ENCODE data around the gene DCP2.

Gene DCP2

GRCh38 chr5:113061846-113062780, 85.5 kb downstream of the DCP2 start:
- Histone ChIP-seq H3K36me3 (ENCODE audit: control insufficient read depth in 5 of 5, insufficient read depth in 5 of 5, low read length in 5 of 5) (peaks cover 5 to 62% (median 32%) of the 10 kb centered on the region in 5 donors), H3K4me3 (ENCODE audit: low read depth in 1 of 5, low read length in 5 of 5) (no peak overlapping the region), H3K27ac (ENCODE audit: low read depth, low read length) (no peak overlapping the region), H3K27me3 (ENCODE audit: control insufficient read depth in 5 of 5, insufficient read depth in 4 of 5, low read length in 5 of 5) (no peaks in the 10 kb centered on the region), H3K9ac (ENCODE audit: low read length in 5 of 5) (no peak overlapping the region), H3K4me1 (ENCODE audit: control insufficient read depth in 5 of 5, insufficient read depth in 5 of 5, low read length in 5 of 5) (peaks cover 5 to 24% (median 12%) of the 10 kb centered on the region in 5 donors), H3K9me3 (ENCODE audit: control insufficient read depth in 5 of 5, low read length in 5 of 5) (no peaks in the 10 kb centered on the region)

GRCh38 chr5:113062869-113063508, 86.4 kb downstream of the DCP2 start:
- no peak overlapping the region for H3K4me3 ChIP-seq (ENCODE audit: low read depth in 1 of 5, low read length in 5 of 5)

GRCh38 chr5:113063927-113064326, 87.3 kb downstream of the DCP2 start:
- H3K4me3 ChIP-seq (ENCODE audit: low read depth in 1 of 5, low read length in 5 of 5): no peak overlapping the region
- no peak overlapping the region for H3K9ac ChIP-seq (ENCODE audit: low read length in 5 of 5)
- H3K27ac ChIP-seq (ENCODE audit: low read depth, low read length): no peak overlapping the region
- no peaks in the 10 kb centered on the region for H3K27me3 ChIP-seq (ENCODE audit: control insufficient read depth in 5 of 5, insufficient read depth in 4 of 5, low read length in 5 of 5)
- H3K9me3 ChIP-seq (ENCODE audit: control insufficient read depth in 5 of 5, low read length in 5 of 5): no peaks in the 10 kb centered on the region
- H3K4me1 ChIP-seq (ENCODE audit: control insufficient read depth in 5 of 5, insufficient read depth in 5 of 5, low read length in 5 of 5): peaks cover 5 to 15% (median 9%) of the 10 kb centered on the region in 5 donors
- peaks cover 5 to 69% (median 40%) of the 10 kb centered on the region in 5 donors for H3K36me3 ChIP-seq (ENCODE audit: control insufficient read depth in 5 of 5, insufficient read depth in 5 of 5, low read length in 5 of 5)

More at GRCh38 chr5:113062869-113063508, 86.4 kb downstream of the DCP2 start:
- peaks cover 5 to 64% (median 39%) of the 10 kb centered on the region in 5 donors for H3K36me3 ChIP-seq (ENCODE audit: control insufficient read depth in 5 of 5, insufficient read depth in 5 of 5, low read length in 5 of 5)
- no peak overlapping the region for H3K27ac ChIP-seq (ENCODE audit: low read depth, low read length)
- no peaks in the 10 kb centered on the region for H3K9me3 ChIP-seq (ENCODE audit: control insufficient read depth in 5 of 5, low read length in 5 of 5)
- H3K27me3 ChIP-seq (ENCODE audit: control insufficient read depth in 5 of 5, insufficient read depth in 4 of 5, low read length in 5 of 5): no peaks in the 10 kb centered on the region
- H3K4me1 ChIP-seq (ENCODE audit: control insufficient read depth in 5 of 5, insufficient read depth in 5 of 5, low read length in 5 of 5): peaks cover 5 to 24% (median 12%) of the 10 kb centered on the region in 5 donors
- H3K9ac ChIP-seq (ENCODE audit: low read length in 5 of 5): no peak overlapping the region

GRCh38 chr5:113064806-113065205, 88.2 kb downstream of the DCP2 start:
- H3K4me3 ChIP-seq (ENCODE audit: low read depth in 1 of 5, low read length in 5 of 5): no peak overlapping the region
- peaks cover 0 to 6% (median under 1%) of the 10 kb centered on the region in 5 donors for H3K4me1 ChIP-seq (ENCODE audit: control insufficient read depth in 5 of 5, insufficient read depth in 5 of 5, low read length in 5 of 5)
- no peak overlapping the region for H3K27ac ChIP-seq (ENCODE audit: low read depth, low read length)
- no peaks in the 10 kb centered on the region for H3K9me3 ChIP-seq (ENCODE audit: control insufficient read depth in 5 of 5, low read length in 5 of 5)
- no peaks in the 10 kb centered on the region for H3K27me3 ChIP-seq (ENCODE audit: control insufficient read depth in 5 of 5, insufficient read depth in 4 of 5, low read length in 5 of 5)
- no peak overlapping the region for H3K9ac ChIP-seq (ENCODE audit: low read length in 5 of 5)
- peaks cover 5 to 69% (median 40%) of the 10 kb centered on the region in 5 donors for H3K36me3 ChIP-seq (ENCODE audit: control insufficient read depth in 5 of 5, insufficient read depth in 5 of 5, low read length in 5 of 5)

- peaks cover 5 to 67% (median 40%) of the 10 kb centered on the region in 5 donors for H3K36me3 ChIP-seq (ENCODE audit: control insufficient read depth in 5 of 5, insufficient read depth in 5 of 5, low read length in 5 of 5)
Observed at GRCh38 chr5:113065626-113066025, 89.0 kb downstream of the DCP2 start.

GRCh38 chr5:113067635-113068344, 91.2 kb downstream of the DCP2 start:
- Histone ChIP-seq H3K27me3 (ENCODE audit: control insufficient read depth in 5 of 5, insufficient read depth in 4 of 5, low read length in 5 of 5) (no peaks in the 10 kb centered on the region), H3K27ac (ENCODE audit: low read depth, low read length) (no peak overlapping the region)

More at GRCh38 chr5:113065626-113066025, 89.0 kb downstream of the DCP2 start:
- peaks cover 0 to 12% (median 0%) of the 10 kb centered on the region in 5 donors for H3K4me1 ChIP-seq (ENCODE audit: control insufficient read depth in 5 of 5, insufficient read depth in 5 of 5, low read length in 5 of 5)
- H3K4me3 ChIP-seq (ENCODE audit: low read depth in 1 of 5, low read length in 5 of 5): no peak overlapping the region
- no peaks in the 10 kb centered on the region for H3K9me3 ChIP-seq (ENCODE audit: control insufficient read depth in 5 of 5, low read length in 5 of 5)
- H3K27ac ChIP-seq (ENCODE audit: low read depth, low read length): no peak overlapping the region
- no peaks in the 10 kb centered on the region for H3K27me3 ChIP-seq (ENCODE audit: control insufficient read depth in 5 of 5, insufficient read depth in 4 of 5, low read length in 5 of 5)
- H3K9ac ChIP-seq (ENCODE audit: low read length in 5 of 5): no peak overlapping the region

GRCh38 chr5:113068559-113068958, 92.0 kb downstream of the DCP2 start:
- Histone ChIP-seq H3K36me3 (ENCODE audit: control insufficient read depth in 5 of 5, insufficient read depth in 5 of 5, low read length in 5 of 5) (peaks cover 5 to 53% (median 30%) of the 10 kb centered on the region in 5 donors), H3K9me3 (ENCODE audit: control insufficient read depth in 5 of 5, low read length in 5 of 5) (no peaks in the 10 kb centered on the region), H3K27me3 (ENCODE audit: control insufficient read depth in 5 of 5, insufficient read depth in 4 of 5, low read length in 5 of 5) (no peaks in the 10 kb centered on the region), H3K4me3 (ENCODE audit: low read depth in 1 of 5, low read length in 5 of 5) (no peak overlapping the region), H3K9ac (ENCODE audit: low read length in 5 of 5) (no peak overlapping the region), H3K27ac (ENCODE audit: low read depth, low read length) (no peak overlapping the region), H3K4me1 (ENCODE audit: control insufficient read depth in 5 of 5, insufficient read depth in 5 of 5, low read length in 5 of 5) (peaks cover 0 to 17% (median 4%) of the 10 kb centered on the region in 5 donors)

More at GRCh38 chr5:113067635-113068344, 91.2 kb downstream of the DCP2 start:
- H3K9ac ChIP-seq (ENCODE audit: low read length in 5 of 5): no peak overlapping the region
- H3K9me3 ChIP-seq (ENCODE audit: control insufficient read depth in 5 of 5, low read length in 5 of 5): no peaks in the 10 kb centered on the region
- peaks cover 10 to 61% (median 37%) of the 10 kb centered on the region in 5 donors for H3K36me3 ChIP-seq (ENCODE audit: control insufficient read depth in 5 of 5, insufficient read depth in 5 of 5, low read length in 5 of 5)
- peaks cover 0 to 17% (median 4%) of the 10 kb centered on the region in 5 donors for H3K4me1 ChIP-seq (ENCODE audit: control insufficient read depth in 5 of 5, insufficient read depth in 5 of 5, low read length in 5 of 5)
- H3K4me3 ChIP-seq (ENCODE audit: low read depth in 1 of 5, low read length in 5 of 5): no peak overlapping the region

All from subcutaneous abdominal adipose tissue (tissue), 5 donors.